Measurements from ENCODE around the gene ABHD5. TPM values are rescaled to one million over a fixed set of nuclear protein-coding genes. Genes with fewer than 3 reads are reported as not detected.

ABHD5 gene
- total RNA-seq, 2 experiments from 2014 or later = 7.8 to 8.4 TPM

GRCh38 chr3:43688245-43688650, 2.5 kb upstream of the ABHD5 start:
- peaks cover 2% of the 10 kb centered on the region for H3K9me3 Mint-ChIP-seq
- H3K27ac Mint-ChIP-seq = no peak overlapping the region
- TF ChIP-seq CTCF (IDR thresholded peaks at IDR 0.05) = no peak

GRCh38 chr3:43689166-43689565, 1.6 kb upstream of the ABHD5 start:
- Mint-ChIP-seq H3K9me3 (no peaks in the 10 kb centered on the region), H3K27me3 (no peaks in the 10 kb centered on the region), H3K36me3 (ENCODE audit: low read depth) (no peaks in the 10 kb centered on the region), H3K4me3 (no peak overlapping the region), H3K4me1 (ENCODE audit: low read depth) (peaks cover 25% of the 10 kb centered on the region), H3K27ac (no peak overlapping the region)
- ATAC-seq = no peak
- intact Hi-C loops (cut with micrococcal nuclease) = no loop called here
- no peak for TF ChIP-seq CTCF (IDR thresholded peaks at IDR 0.05)
- ChIA-PET POLR2A (interaction anchor here (2.0 kb wide), 1 partner anchor 17 kb away, joined by 6 read pairs; no protein-coding TSS in a partner anchor), CTCF (no interaction called here)
- DNase-seq = no peak

More at GRCh38 chr3:43688245-43688650, 2.5 kb upstream of the ABHD5 start:
- no peak for ATAC-seq
- ChIA-PET POLR2A (interaction anchor here (0.7 kb wide), 1 partner anchor 612 kb away, joined by 3 read pairs; no protein-coding TSS in a partner anchor), CTCF (no interaction called here)
- intact Hi-C loops (cut with micrococcal nuclease) = no loop called here
- Mint-ChIP-seq H3K4me3 (no peak overlapping the region), H3K27me3 (no peaks in the 10 kb centered on the region), H3K4me1 (ENCODE audit: low read depth) (peaks cover 20% of the 10 kb centered on the region), H3K36me3 (ENCODE audit: low read depth) (no peaks in the 10 kb centered on the region)
- DNase-seq = no peak

- intact Hi-C loops (cut with micrococcal nuclease) = no loop called here
- ChIA-PET CTCF (interaction anchor here (1.3 kb wide), 1 partner anchor 69 kb away, joined by 3 read pairs; no protein-coding TSS in a partner anchor), POLR2A (interaction anchor here (0.8 to 2.0 kb wide), 2 partner anchors 12 to 17 kb away, joined by 3 to 6 read pairs; no protein-coding TSS in a partner anchor)
- DNase-seq (no peak), ATAC-seq (no peak)
- no peaks in the 10 kb centered on the region for H3K36me3 Mint-ChIP-seq (ENCODE audit: low read depth)
- no peaks in the 10 kb centered on the region for H3K9me3 Mint-ChIP-seq
- H3K4me3 Mint-ChIP-seq = peak overlapping the region; percentile 85
- no peak for TF ChIP-seq CTCF (IDR thresholded peaks at IDR 0.05)
- peaks cover 28% of the 10 kb centered on the region for H3K4me1 Mint-ChIP-seq (ENCODE audit: low read depth)
- peak overlapping the region; percentile 90 for H3K27ac Mint-ChIP-seq
- H3K27me3 Mint-ChIP-seq = no peaks in the 10 kb centered on the region
Observed at GRCh38 chr3:43689766-43690399, 855 bp upstream of the ABHD5 start.

DNA sequence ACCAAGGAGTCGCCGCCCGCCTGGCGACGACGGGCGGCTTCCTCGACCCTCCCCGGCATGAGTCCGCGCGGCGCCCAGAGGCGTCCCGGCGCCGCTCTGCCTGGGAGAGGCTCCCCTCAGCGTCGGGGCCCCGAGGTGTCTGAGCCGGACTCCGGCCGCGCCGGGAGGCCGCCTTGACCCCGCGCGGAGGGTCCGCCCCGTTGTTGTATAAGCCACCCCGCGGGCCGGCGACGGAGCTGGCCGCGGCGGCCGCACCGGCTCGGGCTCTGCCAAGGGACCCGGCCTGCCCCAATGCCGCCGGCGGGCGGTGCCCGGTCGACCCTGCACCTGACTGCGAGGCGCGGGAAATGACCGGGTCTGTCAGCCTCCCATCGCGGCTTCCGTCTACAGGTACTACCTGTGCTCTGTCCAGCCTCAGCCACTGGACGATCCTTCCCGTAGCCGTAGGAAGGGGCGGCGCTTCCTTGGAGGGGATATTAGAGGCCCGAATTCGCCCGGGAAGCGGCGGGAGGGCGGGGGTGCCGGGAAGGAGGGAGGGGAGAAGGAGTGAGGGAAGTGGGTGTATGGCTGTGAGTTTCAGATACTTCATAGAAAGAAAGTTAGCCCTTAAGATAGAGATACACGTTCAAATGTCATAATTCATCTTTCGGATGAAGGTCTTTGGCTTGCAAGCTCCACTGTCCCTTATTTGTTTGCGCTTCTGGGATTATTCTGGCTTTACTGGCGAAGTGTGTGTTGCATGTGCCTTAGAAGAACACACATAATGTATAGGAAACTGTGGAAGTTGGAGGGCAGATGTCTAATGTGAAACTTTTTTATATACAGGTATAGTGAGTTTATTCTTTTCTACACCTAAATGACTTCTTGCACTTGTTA, 620 bp downstream of the ABHD5 start:
- peak overlapping the region; percentile 85 for H3K4me3 Mint-ChIP-seq
- intact Hi-C loops (cut with micrococcal nuclease) = no loop called here
- no peak for TF ChIP-seq CTCF (IDR thresholded peaks at IDR 0.05)
- ChIA-PET POLR2A (interaction anchor here (2.0 kb wide), 1 partner anchor 15 kb away, joined by 6 read pairs; no protein-coding TSS in a partner anchor), CTCF (no interaction called here)
- H3K27me3 Mint-ChIP-seq = no peaks in the 10 kb centered on the region
- H3K27ac Mint-ChIP-seq = peak overlapping the region; percentile 86
- DNase-seq (peak; percentile 56), ATAC-seq (peak; percentile 18)
- H3K4me1 Mint-ChIP-seq (ENCODE audit: low read depth) = peaks cover 28% of the 10 kb centered on the region
- H3K36me3 Mint-ChIP-seq (ENCODE audit: low read depth) = no peaks in the 10 kb centered on the region
- H3K9me3 Mint-ChIP-seq = no peaks in the 10 kb centered on the region
